Measurements from ENCODE around the gene ATP8A2.

DNA sequence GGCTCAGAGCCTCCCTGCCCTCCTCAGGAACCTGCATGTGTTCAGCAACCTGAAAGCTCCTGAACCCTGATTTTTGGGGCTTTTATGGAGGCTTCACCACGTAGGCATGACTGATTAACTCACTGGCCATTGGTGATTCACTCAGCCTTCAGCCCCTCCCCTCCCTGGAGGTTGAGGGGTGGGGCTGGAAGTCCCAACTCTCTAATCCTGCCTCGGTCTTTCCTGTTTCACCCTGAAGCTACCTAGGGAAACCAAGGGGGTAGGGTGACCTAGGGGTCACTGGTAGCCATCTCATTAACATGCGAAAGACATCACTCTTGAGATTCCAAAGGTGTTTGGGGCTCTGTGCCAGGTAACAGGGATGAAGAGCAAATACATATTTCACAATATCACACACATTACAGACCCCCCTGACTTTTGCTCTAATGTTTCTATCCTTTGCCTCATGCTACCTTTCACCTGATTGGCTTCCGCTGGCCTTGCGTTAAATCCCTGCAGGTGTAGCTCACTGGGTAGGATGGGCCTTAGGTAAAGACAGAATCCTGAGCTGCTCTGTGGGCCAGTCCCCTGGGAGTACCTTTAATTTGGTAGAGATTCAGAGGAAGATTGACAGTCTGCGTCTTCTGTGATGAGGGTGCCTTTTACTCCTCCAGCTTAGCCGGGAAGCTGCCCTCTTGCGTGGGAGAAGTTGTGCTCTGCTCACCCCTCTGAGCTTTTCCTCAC lies 260.6 kb downstream of the ATP8A2 start:
- TF ChIP-seq, protein P1, sequence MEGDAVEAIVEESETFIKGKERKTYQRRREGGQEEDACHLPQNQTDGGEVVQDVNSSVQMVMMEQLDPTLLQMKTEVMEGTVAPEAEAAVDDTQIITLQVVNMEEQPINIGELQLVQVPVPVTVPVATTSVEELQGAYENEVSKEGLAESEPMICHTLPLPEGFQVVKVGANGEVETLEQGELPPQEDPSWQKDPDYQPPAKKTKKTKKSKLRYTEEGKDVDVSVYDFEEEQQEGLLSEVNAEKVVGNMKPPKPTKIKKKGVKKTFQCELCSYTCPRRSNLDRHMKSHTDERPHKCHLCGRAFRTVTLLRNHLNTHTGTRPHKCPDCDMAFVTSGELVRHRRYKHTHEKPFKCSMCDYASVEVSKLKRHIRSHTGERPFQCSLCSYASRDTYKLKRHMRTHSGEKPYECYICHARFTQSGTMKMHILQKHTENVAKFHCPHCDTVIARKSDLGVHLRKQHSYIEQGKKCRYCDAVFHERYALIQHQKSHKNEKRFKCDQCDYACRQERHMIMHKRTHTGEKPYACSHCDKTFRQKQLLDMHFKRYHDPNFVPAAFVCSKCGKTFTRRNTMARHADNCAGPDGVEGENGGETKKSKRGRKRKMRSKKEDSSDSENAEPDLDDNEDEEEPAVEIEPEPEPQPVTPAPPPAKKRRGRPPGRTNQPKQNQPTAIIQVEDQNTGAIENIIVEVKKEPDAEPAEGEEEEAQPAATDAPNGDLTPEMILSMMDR (IDR thresholded peaks at IDR 0.05): no peak
- no peak for TF ChIP-seq EP300 (IDR thresholded peaks at IDR 0.05)
